Keratinocyte (primary cell): ENCODE measurements around the gene ACADVL.

Source experiments
- EZH2 ChIP-seq: IDR thresholded peaks from one replicate; pipeline ENCODE4 v1.6.1; 2012; ENCODE audit warnings: inconsistent platforms, mild to moderate bottlenecking, low read length, moderate library complexity
- TF ChIP-seq, protein P1 (sequence below), 3 experiments: IDR thresholded peaks in 1 of 3; conservative IDR thresholded peaks in 1 of 3; optimal IDR thresholded peaks in 1 of 3; 2 replicates in 2 of 3; 3 replicates in 1 of 3; pipeline versions ENCODE3 to v1.5.1; 2011; ENCODE audit warnings: low read length in 3 of 3, mild to moderate bottlenecking in 3 of 3, moderate library complexity in 2 of 3, control low read depth in 1 of 3, inconsistent platforms in 1 of 3; ENCODE audit not compliant: insufficient read depth in 2 of 3; ENCODE audit errors: extremely low read depth in 1 of 3

DNA sequence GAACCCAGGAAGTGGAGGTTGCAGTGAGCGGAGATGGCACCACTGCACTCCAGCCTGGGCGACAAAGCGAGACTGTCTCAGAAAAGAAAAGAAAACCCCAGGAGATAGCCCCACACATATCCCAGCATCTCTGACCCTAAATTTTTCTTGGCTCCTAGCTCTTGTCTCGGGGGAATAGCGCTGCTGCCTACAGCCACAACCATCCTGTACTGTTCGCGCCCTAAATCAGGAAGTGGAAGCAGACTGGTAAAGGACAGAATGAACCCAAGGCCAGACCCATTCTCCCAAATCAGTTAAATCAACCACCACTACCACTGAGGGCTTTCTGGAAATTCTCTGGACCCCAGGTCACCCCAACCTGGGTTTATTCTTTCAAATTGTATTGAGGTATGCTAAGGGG, 30.1 kb downstream of the ACADVL start:
- TF ChIP-seq, protein P1, sequence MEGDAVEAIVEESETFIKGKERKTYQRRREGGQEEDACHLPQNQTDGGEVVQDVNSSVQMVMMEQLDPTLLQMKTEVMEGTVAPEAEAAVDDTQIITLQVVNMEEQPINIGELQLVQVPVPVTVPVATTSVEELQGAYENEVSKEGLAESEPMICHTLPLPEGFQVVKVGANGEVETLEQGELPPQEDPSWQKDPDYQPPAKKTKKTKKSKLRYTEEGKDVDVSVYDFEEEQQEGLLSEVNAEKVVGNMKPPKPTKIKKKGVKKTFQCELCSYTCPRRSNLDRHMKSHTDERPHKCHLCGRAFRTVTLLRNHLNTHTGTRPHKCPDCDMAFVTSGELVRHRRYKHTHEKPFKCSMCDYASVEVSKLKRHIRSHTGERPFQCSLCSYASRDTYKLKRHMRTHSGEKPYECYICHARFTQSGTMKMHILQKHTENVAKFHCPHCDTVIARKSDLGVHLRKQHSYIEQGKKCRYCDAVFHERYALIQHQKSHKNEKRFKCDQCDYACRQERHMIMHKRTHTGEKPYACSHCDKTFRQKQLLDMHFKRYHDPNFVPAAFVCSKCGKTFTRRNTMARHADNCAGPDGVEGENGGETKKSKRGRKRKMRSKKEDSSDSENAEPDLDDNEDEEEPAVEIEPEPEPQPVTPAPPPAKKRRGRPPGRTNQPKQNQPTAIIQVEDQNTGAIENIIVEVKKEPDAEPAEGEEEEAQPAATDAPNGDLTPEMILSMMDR (optimal IDR thresholded peaks at IDR 0.05 in 1 of 3, IDR thresholded peaks at IDR 0.05 in 1 of 3, conservative IDR thresholded peaks at IDR 0.05 in 1 of 3; ENCODE audit: extremely low read depth in 1 of 3, insufficient read depth in 2 of 3, low read length in 3 of 3): no peak
- no peak for TF ChIP-seq EZH2
